Inflammatory macrophage (primary cell): ENCODE measurements around the gene CLIC6.

Source experiments
- DNase-seq, 2 donors: peaks; one replicate each; pipeline ENCODE4 v3.0.0-alpha.2; 2020 to 2022
- total RNA-seq, 18 experiments: gene quantifications; one replicate each; lab custom pipeline; 2026; ENCODE audit warnings: mixed read lengths in 6 of 18, inconsistent platforms in 2 of 18; lab: John Stamatoyannopoulos, UW

Gene CLIC6
- total RNA-seq, result 0.06 to 1.6 (median 0.14) reads per million in 18 experiments

- DNase-seq, result no peak
Observed at GRCh38 chr21:34668803-34669148, at the start of gene CLIC6. Gene CLIC6 (plus strand): TSS chr21:34668994. CDS start chr21:34669389, 395 bp downstream.

- no peak for DNase-seq
Observed at GRCh38 chr21:34619841-34620665, 48.7 kb upstream of the CLIC6 start.

GRCh38 chr21:34621434-34622350 lies 47.1 kb upstream of the CLIC6 start:
- no peak for DNase-seq

- DNase-seq, result peak; percentile 14 to 39
Observed at GRCh38 chr21:34623516-34623915, 45.3 kb upstream of the CLIC6 start.

- DNase-seq, result no peak
Observed at GRCh38 chr21:34625030-34625593, 43.7 kb upstream of the CLIC6 start.

GRCh38 chr21:34626131-34626530 lies 42.7 kb upstream of the CLIC6 start:
- no peak for DNase-seq

GRCh38 chr21:34630536-34631143 lies 38.2 kb upstream of the CLIC6 start:
- DNase-seq, result peak; percentile 68 to 69

GRCh38 chr21:34632498-34632897 lies 36.3 kb upstream of the CLIC6 start:
- no peak for DNase-seq

GRCh38 chr21:34635307-34635706 lies 33.5 kb upstream of the CLIC6 start:
- no peak for DNase-seq

GRCh38 chr21:34636961-34637360 lies 31.8 kb upstream of the CLIC6 start:
- DNase-seq, result no peak

GRCh38 chr21:34639250-34639649 lies 29.5 kb upstream of the CLIC6 start:
- no peak for DNase-seq

GRCh38 chr21:34639882-34640788 lies 28.7 kb upstream of the CLIC6 start:
- DNase-seq, result peak in 1 of 2 donors; percentile 9

- no peak for DNase-seq
Observed at GRCh38 chr21:34640858-34641257, 27.9 kb upstream of the CLIC6 start.

- DNase-seq, result no peak
Observed at GRCh38 chr21:34642211-34643075, 26.4 kb upstream of the CLIC6 start.

GRCh38 chr21:34644825-34645224 lies 24.0 kb upstream of the CLIC6 start:
- no peak for DNase-seq

- DNase-seq, result no peak
Observed at GRCh38 chr21:34647555-34647954, 21.2 kb upstream of the CLIC6 start.

- no peak for DNase-seq
Observed at GRCh38 chr21:34648739-34649297, 20.0 kb upstream of the CLIC6 start.

GRCh38 chr21:34649400-34649799 lies 19.4 kb upstream of the CLIC6 start:
- DNase-seq, result no peak

GRCh38 chr21:34650861-34651431 lies 17.8 kb upstream of the CLIC6 start:
- DNase-seq, result peak in 1 of 2 donors; percentile 22

- no peak for DNase-seq
Observed at GRCh38 chr21:34651642-34652041, 17.2 kb upstream of the CLIC6 start.
